Activated naive CD8-positive, alpha-beta T cell treated with anti-CD3 and anti-CD28 coated beads for 36 hours (primary cell): ENCODE measurements around the gene SMPDL3B. TPM values are rescaled to one million over a fixed set of nuclear protein-coding genes. Genes with fewer than 3 reads are reported as not detected.
A peak's percentile ranks its signal among the peaks of the same experiment; 100 is the strongest.
"Not testable (repeated sequence)": the region's sequence is repeated elsewhere in the genome, so short reads cannot be mapped to it uniquely, and the experiment has no call there.

Experiments used
- DNase-seq: peaks from one replicate; pipeline ENCODE4 v3.0.0; 2021
- H3K27ac Mint-ChIP-seq: one replicate; pipeline ENCODE4 v1.8.0; 2022; ENCODE audit warnings: mild to moderate bottlenecking, moderate library complexity, mixed read lengths
- H3K27me3 Mint-ChIP-seq: one replicate; pipeline ENCODE4 v1.8.0; 2022; ENCODE audit warnings: mild to moderate bottlenecking, mixed read lengths
- H3K36me3 Mint-ChIP-seq: one replicate; pipeline ENCODE4 v1.8.0; 2021; ENCODE audit warnings: mild to moderate bottlenecking, mixed read lengths
- H3K4me1 Mint-ChIP-seq: one replicate; pipeline ENCODE4 v1.8.0; 2021; ENCODE audit warnings: mixed read lengths
- H3K4me3 Mint-ChIP-seq: one replicate; pipeline ENCODE4 v1.8.0; 2022; ENCODE audit warnings: mild to moderate bottlenecking, moderate library complexity, mixed read lengths
- H3K9me3 Mint-ChIP-seq: one replicate; pipeline ENCODE4 v1.8.0; 2022; ENCODE audit warnings: mixed read lengths
- total RNA-seq, 2 experiments: library from RNA; stranded (reverse); gene quantifications; one replicate each; pipeline ENCODE4 v1.2.3, GENCODE V29; 2021

Gene SMPDL3B
- total RNA-seq, 2 experiments from 2014 or later = 0.92 to 0.97 TPM

GRCh38 chr1:27971674-27972073 lies 36.9 kb downstream of the SMPDL3B start:
- Mint-ChIP-seq H3K4me1 (peaks cover 17% of the 10 kb centered on the region), H3K9me3 (no peaks in the 10 kb centered on the region), H3K36me3 (peaks cover 11% of the 10 kb centered on the region), H3K27me3 (no peaks in the 10 kb centered on the region), H3K27ac (no peak overlapping the region), H3K4me3 (no peak overlapping the region)
- DNase-seq = no peak

GRCh38 chr1:27972141-27972540 lies 37.3 kb downstream of the SMPDL3B start:
- DNase-seq = no peak
- Mint-ChIP-seq H3K36me3 (peaks cover 13% of the 10 kb centered on the region), H3K4me3 (no peak overlapping the region), H3K27ac (no peak overlapping the region), H3K9me3 (no peaks in the 10 kb centered on the region), H3K27me3 (no peaks in the 10 kb centered on the region), H3K4me1 (peaks cover 17% of the 10 kb centered on the region)

GRCh38 chr1:27973771-27974416 lies 39.1 kb downstream of the SMPDL3B start:
- no peak overlapping the region for H3K27ac Mint-ChIP-seq
- peaks cover 9% of the 10 kb centered on the region for H3K36me3 Mint-ChIP-seq
- H3K27me3 Mint-ChIP-seq = no peaks in the 10 kb centered on the region
- H3K4me3 Mint-ChIP-seq = no peak overlapping the region
- H3K9me3 Mint-ChIP-seq = no peaks in the 10 kb centered on the region
- peaks cover 9% of the 10 kb centered on the region for H3K4me1 Mint-ChIP-seq
- no peak for DNase-seq

GRCh38 chr1:27974417-27974781 lies 39.6 kb downstream of the SMPDL3B start:
- Mint-ChIP-seq H3K27ac (no peak overlapping the region), H3K27me3 (no peaks in the 10 kb centered on the region), H3K9me3 (no peaks in the 10 kb centered on the region), H3K4me3 (no peak overlapping the region), H3K36me3 (peaks cover 8% of the 10 kb centered on the region), H3K4me1 (peaks cover 8% of the 10 kb centered on the region)
- DNase-seq = no peak

GRCh38 chr1:27979151-27979858 lies 44.5 kb downstream of the SMPDL3B start:
- H3K4me3 Mint-ChIP-seq = no peak overlapping the region
- no peaks in the 10 kb centered on the region for H3K4me1 Mint-ChIP-seq
- H3K27ac Mint-ChIP-seq = no peak overlapping the region
- H3K9me3 Mint-ChIP-seq = no peaks in the 10 kb centered on the region
- H3K27me3 Mint-ChIP-seq = no peaks in the 10 kb centered on the region
- H3K36me3 Mint-ChIP-seq = peaks cover 4% of the 10 kb centered on the region
- no peak for DNase-seq

GRCh38 chr1:27979859-27980201 lies 45.0 kb downstream of the SMPDL3B start:
- Mint-ChIP-seq H3K4me3 (no peak overlapping the region), H3K9me3 (no peaks in the 10 kb centered on the region), H3K4me1 (no peaks in the 10 kb centered on the region), H3K27me3 (no peaks in the 10 kb centered on the region), H3K36me3 (peaks cover 4% of the 10 kb centered on the region), H3K27ac (no peak overlapping the region)
- DNase-seq = no peak

GRCh38 chr1:27980216-27980845 lies 45.5 kb downstream of the SMPDL3B start:
- H3K27ac Mint-ChIP-seq = no peak overlapping the region
- H3K36me3 Mint-ChIP-seq = peaks cover 6% of the 10 kb centered on the region
- no peak for DNase-seq
- H3K4me3 Mint-ChIP-seq = no peak overlapping the region
- no peaks in the 10 kb centered on the region for H3K9me3 Mint-ChIP-seq
- H3K4me1 Mint-ChIP-seq = no peaks in the 10 kb centered on the region
- H3K27me3 Mint-ChIP-seq = no peaks in the 10 kb centered on the region

GRCh38 chr1:27981145-27981544 lies 46.3 kb downstream of the SMPDL3B start:
- Mint-ChIP-seq H3K27me3 (no peaks in the 10 kb centered on the region), H3K4me1 (no peaks in the 10 kb centered on the region), H3K4me3 (no peak overlapping the region), H3K9me3 (no peaks in the 10 kb centered on the region), H3K36me3 (peaks cover 7% of the 10 kb centered on the region), H3K27ac (no peak overlapping the region)
- DNase-seq = no peak

GRCh38 chr1:27990920-27991537 lies 56.2 kb downstream of the SMPDL3B start:
- no peak overlapping the region for H3K4me3 Mint-ChIP-seq
- peaks cover 18% of the 10 kb centered on the region for H3K36me3 Mint-ChIP-seq
- no peaks in the 10 kb centered on the region for H3K9me3 Mint-ChIP-seq
- H3K27me3 Mint-ChIP-seq = no peaks in the 10 kb centered on the region
- H3K27ac Mint-ChIP-seq = no peak overlapping the region
- H3K4me1 Mint-ChIP-seq = peaks cover 31% of the 10 kb centered on the region
- DNase-seq = no peak

GRCh38 chr1:27992276-27992675 lies 57.5 kb downstream of the SMPDL3B start:
- no peaks in the 10 kb centered on the region for H3K9me3 Mint-ChIP-seq
- no peaks in the 10 kb centered on the region for H3K27me3 Mint-ChIP-seq
- peaks cover 21% of the 10 kb centered on the region for H3K36me3 Mint-ChIP-seq
- peak overlapping the region; percentile 74 for H3K27ac Mint-ChIP-seq
- H3K4me3 Mint-ChIP-seq = no peak overlapping the region
- H3K4me1 Mint-ChIP-seq = peaks cover 31% of the 10 kb centered on the region
- DNase-seq = peak; percentile 36

GRCh38 chr1:27993241-27993640 lies 58.4 kb downstream of the SMPDL3B start:
- no peak for DNase-seq
- no peaks in the 10 kb centered on the region for H3K9me3 Mint-ChIP-seq
- no peaks in the 10 kb centered on the region for H3K27me3 Mint-ChIP-seq
- peaks cover 21% of the 10 kb centered on the region for H3K36me3 Mint-ChIP-seq
- peak overlapping the region; percentile 60 for H3K27ac Mint-ChIP-seq
- peaks cover 29% of the 10 kb centered on the region for H3K4me1 Mint-ChIP-seq
- no peak overlapping the region for H3K4me3 Mint-ChIP-seq

- no peak overlapping the region for H3K4me3 Mint-ChIP-seq
- no peaks in the 10 kb centered on the region for H3K9me3 Mint-ChIP-seq
- no peak overlapping the region for H3K27ac Mint-ChIP-seq
- no peak for DNase-seq
- H3K36me3 Mint-ChIP-seq = peaks cover 20% of the 10 kb centered on the region
- H3K27me3 Mint-ChIP-seq = no peaks in the 10 kb centered on the region
- H3K4me1 Mint-ChIP-seq = peaks cover 29% of the 10 kb centered on the region
These were observed 59.3 kb downstream of the SMPDL3B start for GRCh38 chr1:27994060-27994459.

GRCh38 chr1:27994526-27994925 lies 59.7 kb downstream of the SMPDL3B start:
- not testable (repeated sequence) for H3K27me3 Mint-ChIP-seq, H3K9me3 Mint-ChIP-seq, H3K27ac Mint-ChIP-seq, H3K4me3 Mint-ChIP-seq, DNase-seq
- Mint-ChIP-seq H3K4me1 (peaks cover 29% of the 10 kb centered on the region), H3K36me3 (peaks cover 22% of the 10 kb centered on the region)

GRCh38 chr1:27999055-27999454 lies 64.3 kb downstream of the SMPDL3B start:
- H3K9me3 Mint-ChIP-seq = no peaks in the 10 kb centered on the region
- H3K27ac Mint-ChIP-seq = no peak overlapping the region

GRCh38 chr1:28002600-28002999 lies 67.8 kb downstream of the SMPDL3B start:
- Mint-ChIP-seq H3K4me3 (no peak overlapping the region), H3K4me1 (no peaks in the 10 kb centered on the region), H3K27ac (no peak overlapping the region), H3K9me3 (no peaks in the 10 kb centered on the region), H3K36me3 (peaks cover 15% of the 10 kb centered on the region), H3K27me3 (no peaks in the 10 kb centered on the region)
- no peak for DNase-seq

More at GRCh38 chr1:27999055-27999454, 64.3 kb downstream of the SMPDL3B start:
- DNase-seq = no peak
- H3K36me3 Mint-ChIP-seq = peaks cover 17% of the 10 kb centered on the region
- H3K4me1 Mint-ChIP-seq = peaks cover 4% of the 10 kb centered on the region
- H3K27me3 Mint-ChIP-seq = no peaks in the 10 kb centered on the region
- H3K4me3 Mint-ChIP-seq = no peak overlapping the region
